HG02763 (cell line): ENCODE measurements around the gene PUS3.

Experiments used
- ATAC-seq: cut with Tn5 transposase; IDR thresholded peaks from one replicate; pipeline ENCODE4 v1.9.1; 2021; ENCODE audit warnings: mild to moderate bottlenecking, moderate library complexity; ENCODE audit not compliant: unreplicated experiment

Gene PUS3

DNA sequence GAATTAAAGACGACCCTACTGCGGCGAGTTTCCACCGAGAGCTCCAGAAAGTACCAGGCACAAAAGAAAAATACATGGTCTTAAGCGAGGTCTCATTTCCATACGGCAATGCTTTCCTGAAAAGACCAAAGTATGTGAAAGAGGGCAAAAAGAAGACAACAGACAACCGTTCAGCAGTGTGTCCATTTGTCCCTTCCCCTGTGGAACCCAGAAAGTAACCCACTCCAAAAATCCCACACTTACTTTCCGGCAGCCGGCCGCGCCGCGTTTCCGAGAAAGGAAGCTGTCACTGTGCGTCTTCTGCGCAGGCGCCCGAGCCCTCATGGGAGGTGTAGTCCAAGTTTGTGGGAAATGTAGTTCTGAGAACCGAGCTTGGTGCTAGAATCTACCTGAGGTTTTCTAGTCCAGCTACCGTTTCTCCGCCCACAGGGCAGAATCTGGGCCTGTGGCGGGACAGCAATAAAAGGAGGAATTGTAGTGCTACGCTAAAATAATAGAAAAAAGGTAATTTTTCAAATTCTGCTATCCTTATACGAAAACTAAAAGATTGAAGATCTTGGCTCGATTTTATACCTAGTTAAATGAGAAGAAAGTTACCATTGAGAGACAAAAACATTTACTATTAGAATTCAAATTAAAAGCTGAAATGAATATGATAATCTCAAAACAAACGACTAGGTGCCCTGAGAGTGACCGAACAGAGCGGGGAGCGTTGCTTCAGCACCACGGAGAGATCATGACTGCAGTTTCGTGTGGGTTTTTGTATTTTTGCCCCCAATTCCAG lies at the start of gene PUS3:
TSS of gene PUS3 (minus strand) at position 280 of the 784 bp plus-strand sequence. CDS start 6,922 bp downstream, outside the sequence.
- ATAC-seq, result peak; percentile 96

- ATAC-seq, result no peak
Observed at GRCh38 chr11:125952559-125952958, 49.6 kb upstream of the PUS3 start.

- no peak for ATAC-seq
Observed at GRCh38 chr11:125951731-125952130, 48.7 kb upstream of the PUS3 start.

- ATAC-seq, result no peak
Observed at GRCh38 chr11:125950696-125951651, 48.0 kb upstream of the PUS3 start.

DNA sequence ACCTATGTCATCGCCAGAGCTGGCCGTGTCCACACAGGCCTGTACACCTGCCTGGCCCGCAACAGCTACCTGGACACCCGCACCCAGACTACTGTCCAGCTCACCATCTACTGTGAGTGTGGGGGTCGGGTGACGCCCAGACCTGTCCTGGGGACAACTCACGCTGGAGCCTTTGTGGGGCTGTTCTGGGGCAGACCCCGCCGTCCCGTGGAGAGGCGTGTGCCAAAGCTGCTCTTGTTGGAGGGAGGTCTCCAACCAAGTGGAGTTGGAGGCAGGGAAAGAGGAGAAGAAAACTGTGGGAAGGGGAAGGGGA lies 47.1 kb upstream of the PUS3 start:
- no peak for ATAC-seq

GRCh38 chr11:125949271-125950177 lies 46.5 kb upstream of the PUS3 start:
- ATAC-seq, result no peak

DNA sequence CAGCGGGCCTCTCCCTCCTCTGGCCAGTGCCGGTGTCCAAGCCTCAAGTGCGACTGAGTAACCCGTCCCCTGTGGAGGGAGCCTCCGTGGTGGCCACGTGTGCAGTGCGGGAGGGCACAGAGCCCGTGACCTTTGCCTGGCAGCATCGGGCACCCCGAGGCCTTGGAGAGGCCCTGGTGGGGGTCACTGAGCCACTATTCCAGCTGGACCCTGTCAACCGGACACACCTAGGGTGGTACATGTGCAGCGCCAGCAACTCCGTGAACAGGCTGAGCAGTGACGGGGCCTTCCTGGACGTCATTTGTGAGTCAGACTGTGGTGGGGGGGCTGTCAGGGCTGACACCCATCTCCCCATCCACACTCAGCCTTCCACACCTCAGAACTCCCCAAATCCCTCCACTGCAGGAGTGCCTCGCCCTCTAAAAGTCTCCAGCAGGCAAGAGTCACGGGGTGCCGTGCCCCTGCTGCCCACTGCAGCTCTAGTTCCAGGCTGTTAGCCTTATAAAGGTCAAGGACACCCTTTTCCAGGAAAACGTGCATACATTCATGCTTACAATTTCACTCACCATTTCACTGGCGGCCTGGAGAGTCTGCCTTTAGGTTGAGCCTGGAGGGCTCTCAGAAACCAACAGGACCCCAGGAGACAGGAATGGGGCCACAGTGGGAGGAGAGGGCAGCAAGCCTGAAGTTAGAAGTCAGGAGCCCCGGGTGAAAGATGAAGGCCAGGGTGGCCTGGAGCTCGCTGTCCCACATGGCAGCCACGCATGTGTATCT lies 45.5 kb upstream of the PUS3 start:
- ATAC-seq, result no peak

GRCh38 chr11:125947419-125948277 lies 44.6 kb upstream of the PUS3 start:
- ATAC-seq, result no peak

- no peak for ATAC-seq
Observed at GRCh38 chr11:125946712-125947418, 43.9 kb upstream of the PUS3 start.

DNA sequence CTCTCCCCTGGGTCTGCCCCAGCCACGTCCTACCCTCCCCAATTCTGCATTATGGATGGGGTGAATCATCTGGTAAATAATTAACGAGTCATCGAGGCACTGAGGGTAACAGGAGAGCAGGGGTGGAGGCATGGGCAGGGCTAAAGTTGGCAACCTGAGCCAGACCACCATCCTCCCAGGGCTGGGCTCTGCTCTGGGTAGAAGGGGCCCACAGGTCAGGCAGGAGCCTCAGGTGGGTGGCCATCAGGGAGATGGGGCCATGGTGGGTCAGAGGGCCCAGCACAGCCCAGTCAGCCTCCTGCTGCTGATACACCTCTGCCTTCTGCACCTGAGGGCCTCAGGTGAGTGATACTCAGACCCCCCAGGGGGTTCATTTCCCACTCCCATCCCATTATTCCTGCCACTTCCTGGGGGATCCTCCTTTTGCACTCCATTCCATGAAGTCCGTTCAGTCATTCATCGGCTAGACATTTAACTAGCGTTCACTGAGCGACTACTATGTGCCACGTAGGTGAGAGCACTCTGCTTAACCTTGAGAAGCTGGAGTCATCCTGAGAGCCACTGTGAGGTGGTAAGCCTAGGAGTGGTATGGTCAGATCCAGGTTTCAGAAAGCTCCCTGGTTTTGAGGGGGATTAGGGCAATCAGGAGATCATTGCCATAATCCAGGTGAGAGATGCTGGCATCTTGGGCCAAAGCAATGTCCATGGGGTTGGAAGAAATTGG lies 43.0 kb upstream of the PUS3 start, which contains the start of gene VSIG10L2:
TSS of gene VSIG10L2 (plus strand) at position 248 of the 724 bp plus-strand sequence. CDS start at position 260, 12 bp downstream.
- ATAC-seq, result no peak

DNA sequence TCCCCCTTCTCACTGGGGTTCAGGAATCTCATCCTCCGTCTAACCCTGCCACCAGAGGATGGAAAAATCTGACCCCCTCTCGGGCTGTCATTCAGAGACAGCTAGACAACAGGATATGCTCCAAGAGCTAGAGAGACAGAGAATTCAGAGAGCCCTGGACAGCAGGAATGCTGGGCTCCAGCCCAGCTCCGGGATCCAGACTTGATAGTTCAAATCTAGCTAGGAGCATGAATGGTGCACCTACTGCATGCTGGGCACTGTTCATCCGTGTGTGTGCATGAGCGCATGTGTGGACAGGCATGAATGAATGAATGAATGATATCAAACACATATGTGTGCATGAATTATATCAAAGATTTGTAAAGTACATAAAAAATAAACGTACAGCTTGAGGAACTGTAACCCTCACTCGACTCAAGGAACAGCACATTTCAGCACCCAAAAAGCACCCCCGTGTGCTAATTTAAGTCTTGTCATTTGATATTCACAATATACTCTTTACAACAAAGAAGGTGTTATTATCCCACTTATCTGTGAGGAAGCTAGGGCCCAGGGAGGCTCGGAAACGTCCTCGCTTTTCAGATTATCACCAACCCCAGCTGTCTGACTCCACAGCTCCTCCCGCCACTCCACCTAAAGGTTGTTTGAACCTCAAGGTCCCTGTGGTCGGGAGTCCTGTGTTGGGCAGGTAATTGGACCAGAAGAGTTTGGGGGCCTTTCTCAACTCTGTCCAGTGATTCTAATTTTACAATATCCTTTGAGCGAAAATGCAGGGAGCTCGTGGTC lies 42.2 kb upstream of the PUS3 start:
- no peak for ATAC-seq

- ATAC-seq, result no peak
Observed at GRCh38 chr11:125944350-125945010, 41.5 kb upstream of the PUS3 start.

DNA sequence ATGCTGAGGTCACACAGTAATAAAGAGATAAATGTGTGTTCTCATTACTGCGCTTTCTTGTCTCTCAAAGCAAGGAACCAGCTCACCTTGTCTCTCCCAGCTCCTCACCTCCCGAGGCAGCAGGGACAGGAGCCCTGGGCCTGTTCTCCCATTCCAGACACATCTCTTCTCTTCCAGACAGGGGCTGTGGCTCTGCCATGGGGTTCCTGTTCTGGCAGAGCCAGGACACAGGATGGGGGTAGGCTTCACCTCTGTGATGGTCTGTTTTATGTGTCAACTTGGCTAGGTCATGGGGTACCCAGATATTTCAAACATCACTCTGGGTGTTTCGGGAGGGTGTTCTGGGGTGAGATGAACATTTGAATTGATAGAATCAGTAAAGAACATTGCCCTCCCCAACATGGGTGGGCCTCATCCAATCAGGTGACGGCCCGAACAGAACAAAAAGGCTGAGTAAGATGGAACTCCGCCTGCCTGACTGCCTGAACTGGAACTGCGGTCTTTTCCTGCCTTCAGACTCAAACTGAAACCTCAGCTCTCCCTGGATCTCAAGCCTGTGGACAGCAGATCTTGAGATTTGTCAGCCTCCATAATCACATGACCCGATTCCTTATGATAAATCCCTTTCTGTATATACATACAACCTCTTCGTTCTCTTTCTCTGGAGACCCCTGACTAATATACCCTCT lies 40.8 kb upstream of the PUS3 start:
- ATAC-seq, result no peak

DNA sequence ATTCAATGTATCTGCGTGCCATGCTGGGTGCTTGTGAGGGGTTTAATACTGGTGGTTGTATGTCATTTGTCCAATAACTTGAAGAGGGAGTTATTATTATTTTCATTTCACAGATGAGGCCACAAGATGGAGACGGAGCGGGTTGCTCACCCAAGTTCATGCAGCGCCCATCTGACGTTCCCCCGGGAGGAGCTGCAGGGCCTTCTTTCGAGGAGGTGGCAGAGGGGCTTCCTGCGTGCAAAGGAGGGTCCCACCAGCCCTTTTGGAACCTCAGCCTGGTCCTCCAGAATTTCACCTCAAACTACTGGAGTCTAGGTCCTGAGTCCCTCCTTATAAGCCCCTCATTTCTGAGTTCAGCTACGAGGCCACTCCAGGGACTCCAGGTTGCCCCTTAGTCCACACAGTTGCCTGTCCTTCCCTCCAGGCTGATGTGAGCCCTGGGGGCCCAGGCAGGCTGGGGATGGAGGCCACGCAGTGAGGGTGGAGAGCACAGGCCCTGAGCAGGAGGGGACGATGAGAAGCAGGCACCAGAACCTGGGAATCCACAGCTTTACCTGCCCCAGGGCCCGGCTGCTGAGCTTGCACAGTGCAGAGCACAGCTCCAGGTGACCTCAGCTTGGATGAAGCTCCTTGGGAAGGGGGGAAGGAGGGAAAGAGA lies 39.9 kb upstream of the PUS3 start:
- no peak for ATAC-seq
